Smooth muscle cell (in vitro differentiated cells): ENCODE data around the gene ANP32A. TPM values are rescaled to one million over a fixed set of nuclear protein-coding genes. Genes with fewer than 3 reads are reported as not detected.

ENCODE experiments used
- DNase-seq: peaks from one replicate; lab custom pipeline; 2025; ENCODE audit not compliant: unreplicated experiment; lab: John Stamatoyannopoulos, UW
- H2AFZ ChIP-seq: fragments of 200-600 bp; sonication (generic); 2 replicates; pipeline ENCODE4 v1.6.0; 2016; ENCODE audit warnings: antibody characterized with exemption, low read depth, mild to moderate bottlenecking
- H3F3A ChIP-seq: fragments of 200-600 bp; sonication (generic); 2 replicates; pipeline ENCODE4 v1.6.0; 2017; ENCODE audit warnings: antibody characterized with exemption, low read depth
- H3K27ac ChIP-seq: fragments of 200-600 bp; sonication (generic); 2 replicates; pipeline ENCODE4 v1.5.1; 2016; ENCODE audit warnings: low read depth, mild to moderate bottlenecking
- H3K27me3 ChIP-seq: fragments of 200-600 bp; sonication (generic); 2 replicates; pipeline ENCODE4 v1.6.1; 2016; ENCODE audit warnings: low read depth, mild to moderate bottlenecking
- H3K36me3 ChIP-seq: fragments of 200-600 bp; sonication (generic); 2 replicates; pipeline ENCODE4 v1.5.1; 2016; ENCODE audit warnings: low read depth
- H3K4me1 ChIP-seq: fragments of 200-600 bp; sonication (generic); 2 replicates; pipeline ENCODE4 v1.5.1; 2016; ENCODE audit warnings: low read depth
- H3K4me2 ChIP-seq: fragments of 200-600 bp; sonication (generic); 2 replicates; pipeline ENCODE4 v1.6.0; 2016; ENCODE audit warnings: mild to moderate bottlenecking
- H3K4me3 ChIP-seq: fragments of 200-600 bp; sonication (generic); 2 replicates; pipeline ENCODE4 v1.5.1; 2016; ENCODE audit warnings: mild to moderate bottlenecking
- H3K79me2 ChIP-seq: fragments of 200-600 bp; sonication (generic); 2 replicates; pipeline ENCODE4 v1.6.0; 2016; ENCODE audit warnings: low read depth, mild to moderate bottlenecking
- H3K9ac ChIP-seq: fragments of 200-600 bp; sonication (generic); 2 replicates; pipeline ENCODE4 v1.6.0; 2016; ENCODE audit warnings: low read depth
- H3K9me3 ChIP-seq: fragments of 200-600 bp; sonication (generic); replicated peaks from 2 replicates; pipeline ENCODE4 v1.5.1; 2016; ENCODE audit warnings: low read depth
- H4K20me1 ChIP-seq: fragments of 200-600 bp; sonication (generic); 2 replicates; pipeline ENCODE4 v1.6.0; 2016; ENCODE audit warnings: low read depth
- CTCF ChIP-seq: fragments of 200-600 bp; sonication (generic); IDR thresholded peaks from 2 replicates; pipeline ENCODE4 v1.5.1; 2017; ENCODE audit warnings: borderline replicate concordance, mild to moderate bottlenecking, antibody characterized with exemption; ENCODE audit not compliant: insufficient read depth, poor library complexity, severe bottlenecking
- WGBS: methylation state at CpG from one replicate; pipeline ENCODE4 v1.1.7; 2016; ENCODE audit warnings: low lambda C conversion rate; 5-methylcytosine and 5-hydroxymethylcytosine counted together
- polyA plus RNA-seq: library from polyadenylated mRNA; unstranded; fragments of >200 nt; fragmentation: Nextera tagmentation; extraction: Ambion mirVana; gene quantifications from 2 replicates; pipeline ENCODE4 v1.2.1, GENCODE V29; 2016
- total RNA-seq: library from RNA; depleted of rRNA; stranded (reverse); fragments of >200 nt; gene quantifications from 2 replicates; pipeline ENCODE4 v1.2.3, GENCODE V29; 2014

ANP32A gene
- total and polyA plus RNA-seq, 2 experiments from 2014 or later = 63.1 to 93.7 TPM

GRCh38 chr15:68823561-68823960 lies 2.9 kb upstream of the ANP32A start:
- Histone ChIP-seq H3K27me3 (no peaks in the 10 kb centered on the region), H3K4me2 (no peak overlapping the region), H4K20me1 (no peaks in the 10 kb centered on the region), H3K27ac (no peak overlapping the region), H3K36me3 (no peaks in the 10 kb centered on the region), H2AFZ (no peak overlapping the region), H3K9me3 (no peaks in the 10 kb centered on the region), H3K79me2 (peaks cover 23% of the 10 kb centered on the region), H3K4me3 (no peak overlapping the region), H3K4me1 (peaks cover 20% of the 10 kb centered on the region), H3F3A (no peaks in the 10 kb centered on the region), H3K9ac (no peak overlapping the region)
- WGBS = 54% methylated on average over 3 of the region's 3 CpGs
- no peak for TF ChIP-seq CTCF
- no peak for DNase-seq

- H3F3A ChIP-seq = no peaks in the 10 kb centered on the region
- 35% methylated on average over 3 of the region's 3 CpGs for WGBS
- H3K4me1 ChIP-seq = peaks cover 20% of the 10 kb centered on the region
- H3K27ac ChIP-seq = no peak overlapping the region
- H3K4me2 ChIP-seq = peak overlapping the region; percentile 99
- no peak overlapping the region for H2AFZ ChIP-seq
- peaks cover 31% of the 10 kb centered on the region for H3K79me2 ChIP-seq
- DNase-seq = no peak
- no peak overlapping the region for H3K9ac ChIP-seq
- no peaks in the 10 kb centered on the region for H3K9me3 ChIP-seq
- no peaks in the 10 kb centered on the region for H3K27me3 ChIP-seq
- H3K36me3 ChIP-seq = no peaks in the 10 kb centered on the region
- no peak for TF ChIP-seq CTCF
- H4K20me1 ChIP-seq = no peaks in the 10 kb centered on the region
- peak overlapping the region; percentile 81 for H3K4me3 ChIP-seq
These were observed 2.1 kb upstream of the ANP32A start for GRCh38 chr15:68822818-68823217.

- no peaks in the 10 kb centered on the region for H3F3A ChIP-seq
- WGBS = 4% methylated on average over 16 of the region's 16 CpGs
- no peak for TF ChIP-seq CTCF
- peaks cover 22% of the 10 kb centered on the region for H3K4me1 ChIP-seq
- H3K36me3 ChIP-seq = no peaks in the 10 kb centered on the region
- peak overlapping the region; percentile 92 for H2AFZ ChIP-seq
- H3K9ac ChIP-seq = peak overlapping the region; percentile 40
- H3K4me2 ChIP-seq = peak overlapping the region; percentile 99
- peaks cover under 1% of the 10 kb centered on the region for H4K20me1 ChIP-seq
- no peak for DNase-seq
- peak overlapping the region; percentile 81 for H3K4me3 ChIP-seq
- peaks cover 38% of the 10 kb centered on the region for H3K79me2 ChIP-seq
- H3K27ac ChIP-seq = no peak overlapping the region
- no peaks in the 10 kb centered on the region for H3K9me3 ChIP-seq
- H3K27me3 ChIP-seq = no peaks in the 10 kb centered on the region
These were observed 1.2 kb upstream of the ANP32A start for GRCh38 chr15:68821841-68822381.

- Histone ChIP-seq H3K4me2 (peak overlapping the region; percentile 99), H3F3A (no peaks in the 10 kb centered on the region), H3K27ac (no peak overlapping the region), H2AFZ (peak overlapping the region; percentile 92), H3K9me3 (no peaks in the 10 kb centered on the region), H3K4me3 (peak overlapping the region; percentile 81), H3K9ac (peak overlapping the region; percentile 40), H3K36me3 (no peaks in the 10 kb centered on the region), H3K4me1 (peaks cover 28% of the 10 kb centered on the region), H3K79me2 (peaks cover 44% of the 10 kb centered on the region), H4K20me1 (peaks cover 7% of the 10 kb centered on the region), H3K27me3 (no peaks in the 10 kb centered on the region)
- WGBS = 3% methylated on average over 12 of the region's 60 CpGs
- no peak for TF ChIP-seq CTCF
- DNase-seq = no peak
These were observed 620 bp upstream of the ANP32A start for GRCh38 chr15:68821190-68821840.
